ENCODE measurements around the gene SUN2. TPM values are rescaled to one million over a fixed set of nuclear protein-coding genes. Genes with fewer than 3 reads are reported as not detected.

The SUN2 gene
- total RNA-seq, 4 donors from 2014 or later, result 94.2 to 307 (median 191) TPM

DNA sequence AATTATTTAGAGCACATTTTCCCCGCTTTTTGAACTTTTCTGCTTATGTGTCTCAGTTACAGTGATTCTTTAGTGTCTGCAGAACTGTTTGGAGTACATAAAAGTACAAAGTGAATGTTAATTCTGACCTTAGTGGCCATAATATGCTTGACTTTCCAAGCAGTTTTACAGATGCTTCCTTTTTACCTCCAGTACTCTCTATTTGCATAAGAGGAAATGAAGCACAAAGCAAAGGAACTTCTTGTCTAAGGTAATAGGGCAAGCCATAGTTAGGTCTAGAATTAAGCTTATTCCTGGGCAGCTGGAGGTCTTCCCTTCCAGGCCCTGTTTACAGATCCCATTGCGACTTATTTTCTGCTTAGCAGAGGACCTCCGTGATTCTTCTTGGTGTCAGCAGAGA, 46.5 kb downstream of the SUN2 start:
- Histone ChIP-seq H3K27ac (no peak overlapping the region), H3K27me3 (no peaks in the 10 kb centered on the region), H3K36me3 (peaks cover 0 to 36% (median 0%) of the 10 kb centered on the region in 3 donors), H3K9me3 (no peaks in the 10 kb centered on the region), H3K4me1 (peaks cover 8 to 75% (median 25%) of the 10 kb centered on the region in 3 donors), H3K4me3 (no peak overlapping the region)
- intact Hi-C loops (cut with DNase I), result loop anchor here (5.0 kb wide), 1 partner anchor 38 kb away; no protein-coding TSS in a partner anchor
- TF ChIP-seq POLR2A (IDR thresholded peaks at IDR 0.05), result no peak
- TF ChIP-seq, protein P1, sequence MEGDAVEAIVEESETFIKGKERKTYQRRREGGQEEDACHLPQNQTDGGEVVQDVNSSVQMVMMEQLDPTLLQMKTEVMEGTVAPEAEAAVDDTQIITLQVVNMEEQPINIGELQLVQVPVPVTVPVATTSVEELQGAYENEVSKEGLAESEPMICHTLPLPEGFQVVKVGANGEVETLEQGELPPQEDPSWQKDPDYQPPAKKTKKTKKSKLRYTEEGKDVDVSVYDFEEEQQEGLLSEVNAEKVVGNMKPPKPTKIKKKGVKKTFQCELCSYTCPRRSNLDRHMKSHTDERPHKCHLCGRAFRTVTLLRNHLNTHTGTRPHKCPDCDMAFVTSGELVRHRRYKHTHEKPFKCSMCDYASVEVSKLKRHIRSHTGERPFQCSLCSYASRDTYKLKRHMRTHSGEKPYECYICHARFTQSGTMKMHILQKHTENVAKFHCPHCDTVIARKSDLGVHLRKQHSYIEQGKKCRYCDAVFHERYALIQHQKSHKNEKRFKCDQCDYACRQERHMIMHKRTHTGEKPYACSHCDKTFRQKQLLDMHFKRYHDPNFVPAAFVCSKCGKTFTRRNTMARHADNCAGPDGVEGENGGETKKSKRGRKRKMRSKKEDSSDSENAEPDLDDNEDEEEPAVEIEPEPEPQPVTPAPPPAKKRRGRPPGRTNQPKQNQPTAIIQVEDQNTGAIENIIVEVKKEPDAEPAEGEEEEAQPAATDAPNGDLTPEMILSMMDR (IDR thresholded peaks at IDR 0.05), result no peak
- no peak for DNase-seq
- WGBS, 2 donors, result 64 to 80% methylated on average over 3 of the region's 3 CpGs

DNA sequence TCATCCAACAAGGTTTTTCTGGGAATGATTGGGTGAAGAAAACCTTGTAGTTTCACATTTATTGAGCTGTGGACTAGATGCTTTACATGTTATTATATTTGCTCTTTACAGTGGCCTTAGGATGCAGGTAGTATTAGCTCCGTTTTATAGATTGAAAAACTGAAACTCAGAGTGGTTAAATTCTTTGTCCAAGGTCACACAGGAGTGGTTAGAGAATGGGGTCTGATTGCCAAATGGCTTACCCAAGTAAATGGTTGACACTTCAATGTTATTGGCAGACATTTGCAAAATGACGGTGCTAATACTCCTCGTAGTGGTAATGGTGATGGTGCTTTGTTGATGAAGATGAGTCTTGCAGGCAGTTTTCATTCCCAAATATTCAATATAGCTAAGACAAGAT, 47.8 kb downstream of the SUN2 start:
- intact Hi-C loops (cut with DNase I), result loop anchor here (5.0 kb wide), 1 partner anchor 39 kb away; no protein-coding TSS in a partner anchor
- Histone ChIP-seq H3K4me3 (no peak overlapping the region), H3K27me3 (no peaks in the 10 kb centered on the region), H3K4me1 (peaks cover 9 to 67% (median 21%) of the 10 kb centered on the region in 3 donors), H3K9me3 (no peaks in the 10 kb centered on the region), H3K27ac (peak overlapping the region in 1 of 4 donors; percentile 98), H3K36me3 (peaks cover 0 to 36% (median 0%) of the 10 kb centered on the region in 3 donors)
- WGBS, 2 donors, result 76 to 80% methylated on average over 3 of the region's 3 CpGs
- TF ChIP-seq, protein P1 (IDR thresholded peaks at IDR 0.05), result no peak
- no peak for TF ChIP-seq POLR2A (IDR thresholded peaks at IDR 0.05)
- DNase-seq, result no peak

DNA sequence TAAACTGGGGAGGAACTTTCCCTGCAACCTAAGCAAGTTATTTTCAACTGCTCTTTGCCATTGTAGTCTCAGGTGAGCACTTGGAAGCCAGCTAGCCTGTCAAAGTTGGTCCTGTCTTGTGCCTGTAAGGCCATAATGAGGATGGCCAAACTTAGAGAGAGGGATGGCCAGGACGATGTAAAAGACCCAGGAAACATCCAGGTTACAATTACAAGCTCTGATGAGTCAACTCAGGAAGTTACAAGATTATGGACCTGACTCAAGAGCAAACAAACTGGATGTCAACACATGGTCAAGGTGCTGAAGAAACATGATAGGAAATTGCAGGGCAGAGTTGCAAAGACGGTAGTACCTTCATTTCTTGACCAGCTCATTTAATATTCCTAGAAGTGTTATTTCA, 48.5 kb downstream of the SUN2 start:
- intact Hi-C loops (cut with DNase I), result loop anchor here (5.0 kb wide), 1 partner anchor 40 kb away; no protein-coding TSS in a partner anchor
- Histone ChIP-seq H3K4me1 (peaks cover 9 to 66% (median 21%) of the 10 kb centered on the region in 3 donors), H3K4me3 (peak overlapping the region; percentile 87 to 99 (median 96)), H3K27ac (peak overlapping the region; percentile 96 to 100 (median 98)), H3K27me3 (no peaks in the 10 kb centered on the region), H3K36me3 (peaks cover 0 to 30% (median 0%) of the 10 kb centered on the region in 3 donors), H3K9me3 (no peaks in the 10 kb centered on the region)
- DNase-seq, result no peak
- WGBS, 2 donors, result 9 to 18% methylated on average over 2 of the region's 2 CpGs
- TF ChIP-seq POLR2A (IDR thresholded peaks at IDR 0.05), result no peak
- TF ChIP-seq, protein P1 (IDR thresholded peaks at IDR 0.05), result no peak

DNA sequence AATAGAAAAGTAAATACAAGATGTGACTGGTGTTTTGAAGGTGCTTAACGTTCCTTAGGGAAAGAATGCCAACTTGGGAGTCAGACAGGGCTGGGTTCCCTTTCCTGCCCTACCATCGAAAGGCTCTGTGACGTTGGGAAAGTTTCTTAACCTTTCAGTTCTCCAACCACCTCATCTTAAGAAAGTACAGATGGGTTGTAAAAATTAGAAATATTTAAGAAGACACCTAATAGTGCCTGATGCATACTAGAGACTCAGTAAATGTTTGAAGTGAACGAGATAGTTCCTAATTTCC, 49.0 kb downstream of the SUN2 start:
- Histone ChIP-seq H3K27ac (peak overlapping the region; percentile 96 to 100 (median 98)), H3K36me3 (peaks cover 0 to 27% (median 0%) of the 10 kb centered on the region in 3 donors), H3K4me1 (peaks cover 9 to 64% (median 22%) of the 10 kb centered on the region in 3 donors), H3K27me3 (no peaks in the 10 kb centered on the region), H3K9me3 (no peaks in the 10 kb centered on the region), H3K4me3 (peak overlapping the region; percentile 87 to 99 (median 96))
- 0 to 3% methylated on average over 4 of the region's 4 CpGs for WGBS, 2 donors
- intact Hi-C loops (cut with DNase I), result loop anchor here (5.0 kb wide), 1 partner anchor 40 kb away; no protein-coding TSS in a partner anchor
- DNase-seq, result no peak
- TF ChIP-seq, protein P1 (IDR thresholded peaks at IDR 0.05), result no peak
- no peak for TF ChIP-seq POLR2A (IDR thresholded peaks at IDR 0.05)

DNA sequence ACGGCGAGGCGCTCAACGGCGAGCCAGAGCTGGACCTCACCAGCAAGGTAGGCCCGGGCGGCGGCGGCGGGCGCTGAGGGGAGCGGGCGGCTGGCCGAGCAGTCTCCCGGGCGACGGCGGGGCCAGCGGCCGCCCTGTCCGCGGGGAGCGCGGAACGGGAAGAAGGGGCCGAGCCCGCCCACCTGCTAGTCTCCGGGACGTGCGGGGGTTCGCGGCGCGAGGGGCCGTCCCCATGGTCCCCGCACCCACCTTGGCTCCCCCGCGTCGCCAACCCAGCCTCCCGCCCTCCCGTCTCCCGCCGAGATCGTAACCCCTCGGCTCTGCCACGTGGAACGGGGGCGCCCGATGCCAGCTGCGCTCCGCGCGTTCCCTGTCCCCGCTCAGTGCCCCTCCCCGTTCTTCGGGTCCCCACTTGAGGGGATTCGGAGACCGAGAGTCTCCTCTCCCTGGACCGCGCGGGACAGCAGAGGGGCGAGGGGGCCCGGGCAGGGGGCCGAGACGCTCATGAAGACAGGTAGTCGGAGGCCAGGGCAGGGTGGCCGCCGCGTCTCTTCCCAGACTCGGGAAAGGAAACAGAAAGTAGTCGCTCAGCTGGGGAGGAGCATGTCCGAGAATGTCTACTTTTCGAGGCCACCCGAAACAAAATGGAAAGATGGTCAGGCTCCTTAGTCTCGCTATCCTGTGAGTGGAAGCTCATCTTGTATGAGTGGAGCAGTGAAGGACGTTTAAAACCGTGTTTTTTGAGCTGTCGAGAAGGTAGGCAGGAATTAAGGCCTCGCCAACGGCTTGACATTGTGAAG, 49.5 kb downstream of the SUN2 start:
- Histone ChIP-seq H3K9me3 (no peaks in the 10 kb centered on the region), H3K27ac (peak overlapping the region; percentile 96 to 100 (median 98)), H3K27me3 (no peaks in the 10 kb centered on the region), H3K4me3 (peak overlapping the region; percentile 87 to 99 (median 96)), H3K36me3 (peaks cover 0 to 22% (median 0%) of the 10 kb centered on the region in 3 donors), H3K4me1 (peaks cover 14 to 64% (median 27%) of the 10 kb centered on the region in 3 donors)
- 0 to 1% methylated on average over 10 to 17 of the region's 80 CpGs for WGBS, 2 donors
- TF ChIP-seq, protein P1 (IDR thresholded peaks at IDR 0.05), result no peak
- no peak for TF ChIP-seq POLR2A (IDR thresholded peaks at IDR 0.05)
- DNase-seq, result peak; percentile 16
- intact Hi-C loops (cut with DNase I), result loop anchor here (5.0 kb wide), 1 partner anchor 41 kb away; no protein-coding TSS in a partner anchor

Data from esophagus squamous epithelium (tissue), 5 donors.